GM19025 (cell line): ENCODE data around the gene DHX8.
"Not testable (repeated sequence)": the region's sequence is repeated elsewhere in the genome, so short reads cannot be mapped to it uniquely, and the experiment has no call there.

Experiments
- ATAC-seq: cut with Tn5 transposase; IDR thresholded peaks from one replicate; pipeline ENCODE4 v1.9.1; 2021; ENCODE audit warnings: mild to moderate bottlenecking, low read depth, moderate library complexity; ENCODE audit not compliant: unreplicated experiment

DHX8 gene

DNA sequence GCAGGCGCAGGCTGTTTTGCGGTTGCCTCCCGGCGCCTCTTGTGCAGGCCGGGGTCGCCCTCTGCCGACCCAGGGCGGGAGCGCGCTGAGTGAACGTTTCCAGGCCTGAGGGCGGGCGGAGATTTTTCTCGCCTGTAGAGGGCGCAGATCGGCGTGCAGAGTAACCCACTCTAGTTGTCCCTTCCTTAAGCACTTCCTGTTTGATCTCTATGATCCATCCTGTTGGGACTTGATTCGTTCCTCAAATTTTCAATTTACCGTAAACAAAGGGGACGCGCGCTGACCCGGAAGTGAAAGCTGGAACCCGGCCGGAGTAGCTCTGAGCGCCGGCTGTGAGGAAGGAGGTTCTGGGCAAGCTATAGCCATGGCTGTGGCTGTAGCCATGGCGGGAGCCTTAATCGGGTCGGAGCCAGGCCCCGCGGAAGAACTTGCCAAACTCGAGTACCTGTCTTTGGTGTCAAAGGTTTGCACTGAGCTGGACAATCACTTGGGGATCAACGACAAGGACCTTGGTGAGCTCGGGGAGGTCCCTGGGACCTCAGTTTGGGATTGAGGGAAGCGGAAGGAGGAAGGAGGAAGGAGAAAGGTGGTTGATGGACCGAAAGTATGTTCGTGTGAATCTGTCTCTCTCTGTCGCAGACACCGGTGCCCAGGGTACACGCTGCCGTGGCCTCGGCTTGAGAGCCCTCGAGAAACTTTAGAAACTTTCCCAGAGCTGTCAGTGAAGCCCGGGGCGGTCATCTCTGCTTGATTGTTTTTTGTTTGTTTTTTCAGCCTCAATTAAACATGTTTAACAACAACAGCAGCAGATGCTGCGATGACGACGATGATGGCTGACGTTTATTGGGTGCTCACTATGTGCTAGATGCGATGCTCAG lies at the start of gene DHX8:
Gene DHX8 (plus strand): TSS at position 302 of the 878 bp plus-strand sequence. CDS start 63 bp downstream, at position 365.
- peak; percentile 94 for ATAC-seq

DNA sequence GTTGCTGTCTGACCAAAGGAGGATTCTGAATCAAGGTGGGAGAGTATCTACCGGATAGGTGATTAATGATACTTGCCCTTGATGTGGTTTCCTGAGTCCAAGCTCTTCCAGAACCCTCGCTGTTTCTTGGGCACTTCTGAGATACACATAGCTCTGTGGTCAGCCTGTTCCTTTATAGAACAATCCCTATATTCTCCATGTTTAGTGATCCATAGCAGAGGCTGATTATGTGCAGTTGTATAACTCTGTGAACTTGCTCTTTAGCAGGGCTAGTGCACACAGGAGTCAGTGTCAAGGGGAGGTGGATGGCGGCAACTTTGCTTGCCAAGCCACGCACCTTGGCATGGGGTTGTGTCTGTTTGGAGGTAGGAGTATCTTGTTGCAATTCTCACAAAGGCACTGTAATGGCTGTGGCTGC lies 48.9 kb upstream of the DHX8 start:
- ATAC-seq: no peak

DNA sequence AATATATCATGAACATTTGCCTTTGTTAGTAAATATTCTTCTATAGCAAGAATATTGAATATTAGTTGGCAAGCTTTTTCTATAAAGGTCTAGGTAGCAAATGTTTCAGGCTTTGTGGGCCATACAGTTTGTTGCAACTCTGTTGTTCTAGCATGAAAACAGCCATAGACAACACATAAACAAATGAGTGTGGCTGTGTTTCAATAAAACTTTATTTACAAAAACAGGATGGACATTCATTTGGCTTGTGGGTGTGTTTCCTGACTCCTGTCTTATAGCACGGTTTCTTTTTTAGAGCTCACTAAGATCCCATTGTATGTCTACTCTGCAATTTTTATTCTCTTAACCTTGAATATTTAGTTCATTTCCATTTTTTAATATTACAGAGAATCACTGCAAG lies 46.0 kb upstream of the DHX8 start:
- ATAC-seq: no peak

DNA sequence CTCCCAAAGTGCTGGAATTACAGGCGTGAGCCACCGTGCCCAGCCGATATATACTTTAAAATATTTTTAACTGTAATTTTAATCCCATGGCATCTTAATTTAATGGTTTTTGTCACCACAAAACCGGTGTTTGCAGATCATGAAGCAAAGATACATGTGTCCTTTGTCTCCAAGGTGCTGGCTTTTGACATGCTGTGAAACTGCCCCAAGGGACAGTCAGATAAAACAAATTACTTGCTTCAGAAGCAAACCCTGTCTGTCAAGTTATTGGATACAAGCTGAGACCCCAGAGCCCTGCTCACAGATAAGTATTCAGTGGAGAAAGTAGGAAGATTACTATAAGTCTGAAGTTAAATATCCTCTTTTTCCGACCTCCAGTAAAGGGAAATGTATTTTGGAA lies 45.1 kb upstream of the DHX8 start:
- no peak for ATAC-seq

DNA sequence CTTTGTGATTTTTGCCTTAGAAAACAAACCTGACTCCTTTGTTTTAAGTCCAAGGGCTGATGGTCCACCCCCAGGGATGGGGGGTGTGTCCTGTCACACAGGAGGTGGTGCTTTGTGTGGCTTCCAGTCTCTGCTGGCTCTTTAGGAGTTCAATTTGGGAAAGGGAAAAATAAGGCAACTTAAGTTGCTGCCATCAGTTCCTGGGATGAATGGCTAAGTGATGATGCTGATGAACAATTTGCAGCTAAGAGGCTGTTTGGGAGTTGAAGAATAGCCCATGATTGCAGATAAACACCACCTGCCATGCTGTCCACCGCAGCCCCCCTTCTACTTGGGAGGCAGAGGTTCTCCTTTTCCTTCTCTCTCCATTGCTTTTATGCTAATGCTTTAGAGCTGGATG lies 44.7 kb upstream of the DHX8 start:
- no peak for ATAC-seq

DNA sequence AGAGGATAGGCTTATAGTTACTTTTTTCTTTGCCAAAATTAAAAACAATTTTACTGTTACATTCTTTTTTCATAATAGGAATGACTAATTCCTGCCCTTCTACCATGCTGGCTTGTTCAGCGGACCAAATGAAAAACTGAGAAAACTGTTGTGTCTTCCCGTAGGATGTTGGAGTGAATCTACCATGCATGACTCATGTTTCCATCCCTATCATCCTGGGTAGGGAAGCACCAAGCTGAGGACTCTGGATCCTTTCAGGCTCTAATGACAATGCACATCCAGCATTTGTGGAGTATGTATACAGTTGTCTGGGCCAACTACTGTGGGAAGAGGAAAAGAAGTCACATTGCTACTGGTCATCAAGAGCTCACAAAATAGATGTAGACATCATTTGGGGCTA lies 41.1 kb upstream of the DHX8 start:
- ATAC-seq: no peak

DNA sequence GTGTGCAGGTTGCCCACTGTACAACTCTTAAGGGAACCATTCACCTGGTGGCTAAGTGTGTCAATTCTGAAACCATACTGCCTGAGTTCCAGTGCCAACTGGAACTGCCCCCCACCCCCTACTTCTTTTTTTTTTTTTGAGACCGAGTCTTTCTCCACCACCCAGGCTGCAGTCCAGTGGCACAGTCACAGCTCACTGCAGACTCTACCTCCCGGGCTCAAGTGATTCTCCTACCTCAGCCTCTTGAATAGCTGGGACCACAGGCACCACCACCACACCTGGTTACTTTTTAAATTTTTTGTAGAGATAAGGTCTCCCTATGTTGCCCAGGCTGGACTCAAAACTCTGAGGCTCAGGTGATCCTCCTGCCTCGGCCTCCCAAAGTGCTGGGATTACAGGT lies 40.4 kb upstream of the DHX8 start:
- no peak for ATAC-seq

DNA sequence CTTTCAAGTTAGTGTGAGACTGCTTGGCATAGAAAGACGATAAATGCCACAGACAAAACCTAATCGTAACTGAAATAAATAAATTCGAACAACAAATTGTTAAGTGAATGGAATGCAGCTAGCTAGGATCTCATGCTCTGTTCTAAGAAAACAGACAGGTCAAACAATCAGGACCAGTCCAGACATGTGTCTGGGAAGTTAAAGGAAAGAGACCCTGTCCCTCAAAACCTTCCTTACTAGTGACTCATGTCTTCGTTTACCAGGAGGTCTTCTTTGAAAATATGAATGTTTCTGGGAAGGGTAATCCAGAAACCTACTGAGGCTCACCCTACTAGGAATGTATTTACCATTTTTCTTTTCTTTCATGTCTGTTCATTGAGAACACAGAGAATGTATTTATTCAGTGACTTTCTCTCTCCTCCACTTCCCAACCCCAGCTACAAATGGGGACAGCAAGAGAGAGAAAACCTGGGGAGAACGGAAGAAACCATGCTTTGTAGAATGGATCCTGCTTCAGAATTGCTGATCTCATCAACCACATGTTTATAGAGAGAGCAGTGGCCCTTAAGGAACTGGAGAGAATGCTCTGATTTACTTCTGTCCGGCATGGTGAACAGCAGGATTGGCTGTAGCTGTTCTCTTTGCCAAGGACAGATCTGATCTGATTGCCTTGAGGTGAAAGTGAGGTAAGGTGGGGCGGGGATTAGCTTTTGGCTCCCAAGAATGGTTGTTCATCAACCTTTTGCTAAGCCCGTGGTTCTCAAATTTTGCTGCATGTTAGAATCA lies 39.4 kb upstream of the DHX8 start:
- no peak for ATAC-seq

DNA sequence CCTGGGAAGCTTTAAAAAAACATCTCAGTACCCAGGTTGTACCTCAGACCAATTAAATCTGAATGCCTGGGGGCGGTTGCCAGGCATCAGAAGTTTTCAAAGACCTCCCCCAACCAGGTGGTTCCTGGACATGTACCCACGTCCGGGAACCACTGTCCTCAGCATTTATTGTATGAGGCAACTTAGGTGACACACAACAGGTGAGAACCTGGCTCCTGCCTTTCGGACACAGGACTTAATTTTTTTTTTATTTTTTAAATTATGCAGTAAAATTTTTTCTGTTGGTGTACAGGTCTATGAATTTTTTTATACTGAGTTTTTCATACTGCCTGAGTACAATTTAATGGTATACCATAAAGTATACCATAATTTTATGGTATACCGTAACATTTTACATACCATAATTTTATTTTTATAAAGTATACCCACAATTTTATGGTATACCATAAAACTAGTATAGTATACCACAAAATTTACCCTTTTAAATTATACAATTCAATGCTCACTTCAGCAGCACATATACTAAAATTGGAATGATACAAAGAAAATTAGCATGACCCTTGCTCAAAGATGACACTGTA lies 38.7 kb upstream of the DHX8 start:
- ATAC-seq: no peak

DNA sequence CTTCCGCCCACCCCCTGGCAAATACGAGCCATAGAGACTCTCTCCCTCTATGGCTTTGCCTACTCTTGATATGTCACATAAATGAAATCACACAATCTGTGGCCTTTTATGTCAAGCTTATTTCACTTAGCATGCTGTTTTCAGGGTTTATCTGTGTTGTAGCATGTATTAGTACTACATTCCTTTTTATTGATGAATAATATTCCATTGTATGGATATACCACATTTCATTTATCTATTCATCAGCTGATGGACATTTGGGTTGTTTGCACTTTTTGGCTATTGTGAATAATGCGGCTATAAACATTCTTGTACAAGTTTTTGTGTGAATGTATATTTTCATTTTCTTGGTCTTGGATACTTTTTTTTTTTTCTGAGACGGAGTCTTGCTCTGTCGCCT lies 37.0 kb upstream of the DHX8 start:
- no peak for ATAC-seq

DNA sequence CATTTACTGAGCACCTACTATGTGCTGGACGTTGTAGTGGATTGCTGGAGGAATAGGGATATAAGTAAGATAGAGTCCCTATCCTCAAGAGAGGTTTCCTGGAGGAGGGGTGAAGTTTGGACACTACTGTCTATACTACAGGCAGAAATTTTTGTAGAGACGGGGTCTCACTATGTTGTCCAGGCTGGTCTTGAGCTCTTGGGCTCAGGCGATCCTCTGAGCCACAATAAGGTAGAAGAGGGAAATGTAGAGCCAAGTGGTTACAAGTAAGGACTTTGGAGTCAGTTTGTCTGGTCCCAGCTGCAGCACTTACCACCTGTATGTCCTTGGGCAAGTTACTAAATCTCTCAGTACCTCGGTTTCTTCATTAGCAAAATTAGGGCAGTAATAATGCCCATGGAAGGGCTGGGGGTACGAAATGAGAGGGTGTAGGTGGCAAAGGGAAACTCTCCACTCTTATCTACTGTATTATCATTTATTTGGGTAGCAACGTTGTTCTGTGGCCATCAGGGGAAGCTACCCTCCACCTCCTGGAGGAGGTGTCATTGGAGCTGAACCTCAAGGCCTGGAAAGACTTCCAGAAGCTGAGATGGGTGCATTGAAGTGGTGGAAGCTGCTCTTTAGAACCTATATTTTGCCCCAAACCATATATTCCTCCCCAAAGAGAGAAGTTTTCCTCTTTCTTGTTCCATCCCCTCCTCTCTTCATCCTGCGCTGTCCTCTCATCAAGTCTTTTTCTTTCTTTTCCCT lies 34.9 kb upstream of the DHX8 start:
- ATAC-seq: no peak

DNA sequence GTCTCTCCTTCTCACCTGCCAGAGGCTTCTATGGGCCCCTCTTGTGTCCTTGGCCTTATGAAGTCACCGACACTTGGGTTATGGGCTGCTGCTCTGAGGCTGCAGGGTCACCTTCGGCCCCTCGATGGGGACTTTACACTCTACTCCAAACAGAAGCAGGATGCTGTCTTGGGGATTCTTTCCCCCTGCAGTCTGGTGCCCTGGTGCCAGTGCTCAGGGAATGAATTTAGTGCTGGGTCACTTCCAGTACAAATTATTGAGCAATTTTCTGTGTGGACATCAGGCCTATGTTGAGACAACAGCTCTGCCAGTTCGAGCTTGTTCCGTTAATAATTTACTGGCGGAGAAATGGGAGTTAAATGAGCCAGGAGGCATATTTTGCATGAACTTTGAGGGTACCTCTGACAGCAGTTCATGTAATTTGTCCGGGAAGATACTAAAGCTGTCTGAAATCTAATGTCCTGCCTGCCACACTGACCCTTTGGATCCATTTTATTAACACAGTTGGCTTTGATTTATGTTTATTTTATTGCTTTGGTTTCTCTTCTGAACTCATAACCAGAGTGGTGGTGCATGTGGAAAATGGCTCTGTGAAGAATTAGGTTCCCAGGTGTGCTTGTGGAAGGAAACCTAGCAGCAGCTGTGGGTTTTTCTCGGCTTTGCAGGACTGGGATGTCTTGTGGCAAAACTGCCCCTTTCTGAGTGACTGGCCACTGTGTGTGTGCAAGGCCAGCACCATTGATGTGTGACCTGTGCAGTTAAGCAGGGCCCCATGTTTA lies 34.1 kb upstream of the DHX8 start:
- ATAC-seq: no peak

DNA sequence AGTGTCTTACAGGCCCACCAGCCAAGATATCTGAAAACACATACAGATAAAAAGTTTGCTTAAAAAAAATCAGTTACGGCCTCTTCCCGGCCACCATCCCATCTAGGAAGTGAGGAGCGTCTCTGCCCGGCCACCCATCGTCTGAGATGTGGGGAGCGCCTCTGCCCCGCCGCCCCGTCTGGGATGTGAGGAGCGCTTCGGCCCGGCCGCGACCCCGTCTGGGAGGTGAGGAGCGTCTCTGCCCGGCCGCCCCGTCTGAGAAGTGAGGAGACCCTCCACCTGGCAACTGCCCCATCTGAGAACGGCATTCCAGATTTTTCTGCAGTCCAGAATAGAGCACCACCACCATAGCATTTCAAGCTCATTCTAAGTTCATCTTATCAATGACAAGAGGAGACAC lies 33.0 kb upstream of the DHX8 start:
- ATAC-seq: not testable (repeated sequence)

DNA sequence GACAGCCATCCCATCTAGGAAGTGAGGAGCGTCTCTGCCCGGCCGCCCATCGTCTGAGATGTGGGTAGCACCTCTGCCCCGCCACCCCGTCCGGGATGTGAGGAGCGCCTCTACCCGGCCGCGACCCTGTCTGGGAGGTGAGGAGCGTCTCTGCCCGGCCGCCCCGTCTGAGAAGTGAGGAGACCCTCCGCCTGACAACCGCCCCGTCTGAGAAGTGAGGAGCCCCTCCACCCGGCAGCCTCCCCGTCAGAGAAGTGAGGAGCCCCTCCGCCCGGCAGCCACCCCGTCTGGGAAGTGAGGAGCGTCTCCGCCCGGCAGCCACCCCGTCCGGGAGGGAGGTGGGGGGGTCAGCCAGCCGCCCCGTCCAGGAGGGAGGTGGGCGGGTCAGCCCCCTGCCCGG lies 32.0 kb upstream of the DHX8 start:
- ATAC-seq: not testable (repeated sequence)

DNA sequence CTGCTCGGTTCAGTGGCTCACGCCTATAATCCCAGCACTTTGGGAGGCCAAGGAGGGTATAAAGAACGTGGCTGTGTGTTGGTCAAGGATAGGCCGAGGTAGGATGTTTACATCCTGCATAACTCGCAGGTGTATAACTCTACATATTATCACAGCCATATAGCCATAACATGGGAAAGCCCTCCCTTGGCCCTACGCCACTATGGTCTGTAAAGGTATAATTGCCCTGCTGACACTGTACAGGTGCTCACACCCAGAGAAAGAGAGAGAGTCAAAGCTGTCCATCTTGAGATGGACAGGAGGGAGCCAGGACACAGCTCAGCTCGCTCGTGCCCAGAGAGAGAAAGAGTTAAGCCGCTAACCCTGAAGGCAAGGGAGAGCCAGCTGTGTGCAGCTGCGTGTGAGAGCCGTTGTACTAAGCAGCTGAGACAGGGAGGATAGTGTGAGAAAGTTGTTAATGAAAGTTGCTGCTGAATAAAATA lies 30.4 kb upstream of the DHX8 start:
- ATAC-seq: no peak

DNA sequence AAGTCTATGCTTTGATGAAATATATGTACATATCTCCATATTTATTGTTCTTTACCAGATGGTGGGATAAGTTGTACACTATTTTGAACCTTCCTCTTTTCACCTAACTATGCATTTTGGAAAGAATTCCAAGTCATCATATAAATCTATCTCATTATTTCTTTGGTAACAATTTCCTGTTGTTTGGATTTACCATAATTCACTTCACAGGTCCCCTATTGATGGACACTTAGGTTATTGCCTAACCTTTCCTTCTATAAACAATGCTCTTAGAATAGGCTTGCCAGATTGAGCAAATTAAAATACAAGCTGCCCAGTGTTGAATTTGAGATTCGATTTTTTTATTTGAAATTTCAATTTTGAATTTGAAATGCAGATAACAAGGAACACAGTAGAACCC lies 28.9 kb upstream of the DHX8 start:
- no peak for ATAC-seq

DNA sequence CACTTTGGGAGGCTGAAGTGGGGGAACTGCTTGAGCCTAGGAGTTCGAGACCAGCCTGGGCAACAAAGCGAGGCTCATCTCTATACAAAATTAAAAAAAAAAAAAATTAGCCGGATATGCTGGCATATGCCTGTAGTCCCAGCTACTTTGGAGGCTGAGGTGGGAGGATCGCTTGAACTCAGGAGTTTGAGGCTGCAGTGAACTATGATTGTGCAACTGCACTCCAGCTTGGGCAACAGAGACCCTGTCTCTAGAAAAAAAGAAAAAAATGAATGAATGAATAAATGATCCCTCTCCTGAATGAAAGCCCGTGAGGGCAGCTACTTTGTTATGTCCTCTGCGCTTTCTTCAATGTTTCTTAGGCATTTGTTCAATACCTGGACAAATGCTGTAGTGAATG lies 27.7 kb upstream of the DHX8 start:
- ATAC-seq: no peak

DNA sequence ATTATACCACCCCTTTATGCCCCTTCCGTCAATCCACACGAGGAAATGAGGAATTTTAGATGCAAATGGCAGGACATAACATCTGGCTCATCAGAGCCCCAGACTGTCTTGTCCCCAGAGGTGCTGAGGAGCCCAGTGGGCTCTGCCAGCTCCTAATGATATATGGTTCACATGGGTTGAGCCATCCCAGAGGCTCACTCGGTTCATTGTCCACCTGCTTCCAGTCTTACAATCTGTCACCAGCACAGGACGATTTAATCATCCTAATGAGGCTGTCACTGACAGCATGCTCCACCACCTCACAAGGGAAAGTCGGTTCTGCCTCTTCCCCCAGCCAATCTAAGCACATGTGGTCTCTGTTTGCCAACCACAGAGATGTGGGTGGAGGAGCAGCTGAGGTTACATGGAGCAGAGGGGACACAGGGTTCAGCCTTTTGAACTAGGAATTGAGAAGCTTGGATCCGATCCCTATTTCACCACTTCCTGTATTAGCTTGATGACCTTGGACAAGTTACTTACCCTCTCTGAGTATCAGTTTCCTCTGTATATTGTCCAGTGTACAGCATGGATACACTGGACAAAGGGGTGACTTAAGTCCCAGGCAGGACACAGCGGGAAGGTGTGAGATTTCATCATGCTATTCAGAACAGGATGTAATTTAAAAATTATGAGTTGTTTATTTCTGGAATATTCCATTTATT lies 27.0 kb upstream of the DHX8 start:
- no peak for ATAC-seq

DNA sequence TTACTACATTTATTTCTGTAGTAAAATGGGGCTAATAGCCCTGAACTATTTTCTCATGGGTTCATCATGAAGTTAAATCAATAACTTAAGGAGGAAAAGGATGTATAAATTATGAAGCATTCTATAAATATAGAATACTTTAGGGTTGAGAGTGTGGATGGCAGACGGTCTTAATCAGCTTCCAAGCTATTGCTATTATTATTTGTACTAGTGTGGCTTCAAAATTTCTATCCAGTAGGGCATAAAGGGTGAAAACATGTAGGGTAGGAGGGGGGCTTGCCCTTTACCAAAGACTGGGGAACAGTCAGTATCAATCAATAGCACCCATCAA lies 26.4 kb upstream of the DHX8 start:
- ATAC-seq: no peak
